HG03575 (cell line): Measurements from ENCODE around the gene GALNT15.

Source experiments
- ATAC-seq: cut with Tn5 transposase; IDR thresholded peaks from one replicate; pipeline ENCODE4 v1.9.1; 2021; ENCODE audit not compliant: unreplicated experiment, insufficient number of reproducible peaks, low FRiP score; ENCODE audit errors: extremely low read depth

GALNT15 gene

GRCh38 chr3:16264708-16265454 is 90.4 kb downstream of the GALNT15 start, which contains the start of the genes DPH3 and OXNAD1:
TSS of gene DPH3 (minus strand) at chr3:16264943. CDS start at chr3:16264876, 67 bp downstream.
TSS of gene OXNAD1 (plus strand) at chr3:16265212. CDS start at chr3:16270953, 5,741 bp downstream.
- ATAC-seq = peak; percentile 92

DNA sequence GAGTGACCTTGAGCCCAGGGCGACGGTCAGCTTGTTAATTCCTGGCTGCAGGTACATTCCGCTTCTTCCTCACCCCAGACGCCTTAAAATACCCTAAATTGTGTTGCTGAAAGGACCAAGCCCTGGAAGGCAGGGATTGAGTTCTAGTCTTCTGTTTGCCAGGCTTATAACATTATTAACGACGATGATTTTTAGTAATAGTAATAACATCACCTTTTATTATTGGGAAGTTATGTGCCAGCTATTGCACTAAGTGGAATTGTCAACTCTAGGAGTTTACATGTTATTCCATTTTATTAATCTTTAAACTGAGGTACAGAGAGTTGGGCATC is 90.9 kb downstream of the GALNT15 start:
- no peak for ATAC-seq

- no peak for ATAC-seq
Observed at GRCh38 chr3:16266714-16267113, 92.2 kb downstream of the GALNT15 start.

- ATAC-seq = no peak
Observed at GRCh38 chr3:16270855-16271254, 96.4 kb downstream of the GALNT15 start.

GRCh38 chr3:16272588-16272987 is 98.1 kb downstream of the GALNT15 start:
- no peak for ATAC-seq

DNA sequence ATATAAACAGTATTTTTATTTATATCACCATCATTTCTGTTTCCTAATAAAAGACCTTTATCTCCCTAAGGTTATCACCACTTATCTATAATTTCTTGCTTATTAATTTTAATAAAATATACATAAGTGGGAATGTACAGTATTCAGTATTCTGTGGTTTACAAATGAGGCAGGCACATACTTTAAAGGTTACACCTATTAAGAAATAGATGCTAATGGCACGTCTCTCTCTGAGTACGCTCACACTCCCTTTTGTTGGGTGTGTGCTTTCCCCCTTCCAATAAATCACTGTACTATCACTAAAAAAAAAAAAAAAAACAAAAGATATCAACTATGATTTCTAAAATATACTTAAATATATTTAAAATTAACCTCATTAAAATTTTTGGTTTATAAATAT is 99.4 kb downstream of the GALNT15 start:
- no peak for ATAC-seq

- ATAC-seq = no peak
Observed at GRCh38 chr3:16277471-16277870, 103.0 kb downstream of the GALNT15 start.

DNA sequence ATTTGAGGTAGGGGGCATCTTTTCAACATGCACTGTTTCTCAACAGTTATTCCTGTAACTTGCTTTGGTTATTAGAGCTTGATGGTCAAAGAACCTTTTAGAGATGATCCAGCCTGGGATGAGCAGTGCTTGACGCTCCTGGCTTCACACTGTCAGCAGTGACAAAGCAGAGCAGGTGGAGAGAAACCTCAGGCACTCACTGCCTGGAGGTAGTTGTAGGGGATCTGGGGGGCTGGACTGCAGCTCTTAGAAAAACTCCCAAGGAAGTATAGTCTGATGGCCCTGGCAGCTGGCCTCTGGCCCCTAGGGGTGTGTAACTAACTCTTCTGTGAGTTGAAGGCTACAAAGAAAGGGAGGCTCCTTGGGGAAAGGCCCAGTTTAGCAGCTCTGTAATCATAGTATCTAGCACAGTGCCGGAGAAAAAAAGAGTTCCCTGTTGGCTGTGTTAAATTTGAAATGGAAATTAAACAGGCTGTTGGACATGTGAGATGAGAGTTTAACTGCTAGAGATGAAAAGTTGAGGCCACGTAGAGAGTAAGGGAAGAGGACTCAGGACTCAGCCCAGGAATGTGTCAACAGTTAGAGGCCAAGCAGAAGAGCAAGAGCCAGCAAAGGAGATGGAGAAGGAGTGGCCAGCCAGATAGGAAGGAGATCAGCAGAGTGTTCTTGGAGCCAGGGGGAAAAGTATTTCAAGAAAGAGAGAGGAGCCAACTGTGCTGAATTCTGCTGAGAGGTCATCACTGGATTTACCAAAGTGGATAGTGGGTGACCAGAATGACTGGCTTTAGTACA is 104.7 kb downstream of the GALNT15 start:
- no peak for ATAC-seq

DNA sequence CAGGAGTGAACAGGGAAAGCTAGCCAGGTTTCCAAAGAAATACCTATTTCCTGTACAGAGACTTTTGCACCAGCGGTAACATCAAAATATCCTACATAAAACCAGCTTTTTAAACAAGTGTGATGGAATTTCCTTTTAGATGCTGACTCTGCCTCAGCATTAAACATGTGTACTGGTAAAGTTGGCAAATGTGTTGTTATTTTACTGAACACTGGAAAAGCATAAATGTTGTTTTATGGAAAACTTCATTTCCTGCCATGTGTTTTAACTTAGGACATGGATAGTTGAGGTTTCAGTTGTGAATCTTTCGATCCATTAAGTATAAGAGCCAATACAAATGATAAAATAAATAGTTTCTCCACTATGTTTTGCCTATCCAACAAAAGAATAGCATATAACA is 106.2 kb downstream of the GALNT15 start:
- ATAC-seq = no peak
